Measurements from ENCODE around the gene TEDC2.

GRCh38 chr16:2487903-2488531 lies 28.1 kb downstream of the TEDC2 start:
- TF ChIP-seq ZNF12 (CRISPR knock-in tag; IDR thresholded peaks at IDR 0.05): no peak
- no peak for TF ChIP-seq NFE2L1 (tag; IDR thresholded peaks at IDR 0.05; ENCODE audit: borderline replicate concordance, low read depth)
- TF ChIP-seq MTA3 (IDR thresholded peaks at IDR 0.05; ENCODE audit: borderline replicate concordance): no peak
- no peak for TF ChIP-seq E2F3 (CRISPR knock-in tag; IDR thresholded peaks at IDR 0.05)
- no peak for TF ChIP-seq SIN3A (IDR thresholded peaks at IDR 0.05; ENCODE audit: borderline replicate concordance in 2 of 2, control insufficient read depth in 1 of 2, low read depth in 2 of 2, low read length in 2 of 2)
- TF ChIP-seq CHD1 (IDR thresholded peaks at IDR 0.05; ENCODE audit: low read length): no peak
- TF ChIP-seq DPF2 (IDR thresholded peaks at IDR 0.05): no peak

All from K562 (cell line).